ENCODE measurements around the gene HTRA3.

GRCh38 chr4:8272472-8273428 lies 3.2 kb downstream of the HTRA3 start:
- TF ChIP-seq, protein P1, sequence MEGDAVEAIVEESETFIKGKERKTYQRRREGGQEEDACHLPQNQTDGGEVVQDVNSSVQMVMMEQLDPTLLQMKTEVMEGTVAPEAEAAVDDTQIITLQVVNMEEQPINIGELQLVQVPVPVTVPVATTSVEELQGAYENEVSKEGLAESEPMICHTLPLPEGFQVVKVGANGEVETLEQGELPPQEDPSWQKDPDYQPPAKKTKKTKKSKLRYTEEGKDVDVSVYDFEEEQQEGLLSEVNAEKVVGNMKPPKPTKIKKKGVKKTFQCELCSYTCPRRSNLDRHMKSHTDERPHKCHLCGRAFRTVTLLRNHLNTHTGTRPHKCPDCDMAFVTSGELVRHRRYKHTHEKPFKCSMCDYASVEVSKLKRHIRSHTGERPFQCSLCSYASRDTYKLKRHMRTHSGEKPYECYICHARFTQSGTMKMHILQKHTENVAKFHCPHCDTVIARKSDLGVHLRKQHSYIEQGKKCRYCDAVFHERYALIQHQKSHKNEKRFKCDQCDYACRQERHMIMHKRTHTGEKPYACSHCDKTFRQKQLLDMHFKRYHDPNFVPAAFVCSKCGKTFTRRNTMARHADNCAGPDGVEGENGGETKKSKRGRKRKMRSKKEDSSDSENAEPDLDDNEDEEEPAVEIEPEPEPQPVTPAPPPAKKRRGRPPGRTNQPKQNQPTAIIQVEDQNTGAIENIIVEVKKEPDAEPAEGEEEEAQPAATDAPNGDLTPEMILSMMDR (IDR thresholded peaks at IDR 0.05): no peak
- TF ChIP-seq POLR2A (IDR thresholded peaks at IDR 0.05): no peak

All from uterus (tissue), 2 donors.